Esophagus squamous epithelium (tissue), 5 donors: ENCODE data around the gene CDKAL1. TPM values are rescaled to one million over a fixed set of nuclear protein-coding genes. Genes with fewer than 3 reads are reported as not detected.

ENCODE experiments used
- DNase-seq: peaks from one replicate; lab custom pipeline; 2025; lab: John Stamatoyannopoulos, UW
- H3K27ac ChIP-seq, 4 donors: fragments of 200-600 bp; sonication (generic); one replicate each; pipeline ENCODE4 v1.5.1; 2016 to 2019; ENCODE audit warnings: mild to moderate bottlenecking in 1 of 4
- H3K27me3 ChIP-seq, 4 donors: fragments of 200-600 bp; sonication (generic); 1 replicate in 3 of 4; 2 replicates in 1 of 4; pipeline versions ENCODE4 v1.5.1 to v1.6.0; 2017 to 2021; ENCODE audit warnings: antibody characterized with exemption in 1 of 4
- H3K36me3 ChIP-seq, 3 donors: fragments of 200-600 bp; sonication (generic); one replicate each; pipeline ENCODE4 v1.5.1; 2016 to 2019
- H3K4me1 ChIP-seq, 3 donors: fragments of 200-600 bp; sonication (generic); one replicate each; pipeline ENCODE4 v1.5.1; 2017 to 2019
- H3K4me3 ChIP-seq, 4 donors: fragments of 200-600 bp; sonication (generic); 1 replicate in 3 of 4; 2 replicates in 1 of 4; pipeline ENCODE4 v1.5.1; 2016 to 2019; ENCODE audit warnings: mild to moderate bottlenecking in 2 of 4, moderate library complexity in 1 of 4
- H3K9me3 ChIP-seq, 3 donors: fragments of 200-600 bp; sonication (generic); one replicate each; pipeline ENCODE4 v1.5.1; 2016 to 2019
- CTCF ChIP-seq, 6 experiments: fragments of 450-650 bp in 4 of 6; fragments of 200-600 bp in 2 of 6; sonication (generic) in 2 of 6; IDR thresholded peaks; one replicate each; pipeline ENCODE4 v1.5.1; 2016 to 2019; ENCODE audit warnings: antibody characterized with exemption in 6 of 6, mild to moderate bottlenecking in 4 of 6, moderate library complexity in 4 of 6
- POLR2A ChIP-seq, 4 donors: fragments of 450-650 bp; IDR thresholded peaks; one replicate each; pipeline ENCODE4 v1.6.1; 2017; ENCODE audit warnings: antibody characterized with exemption in 4 of 4, mild to moderate bottlenecking in 4 of 4, moderate library complexity in 3 of 4
- WGBS, 2 donors: methylation state at CpG; one replicate each; pipeline ENCODE4 v1.1.5; 2018; 5-methylcytosine and 5-hydroxymethylcytosine counted together
- intact Hi-C: fragments of 100-400 bp; cut with DNase I; formaldehyde crosslinking; loops from one replicate; pipeline ENCODE4 v1.15.0; 2022
- total RNA-seq, 4 donors: library from RNA; depleted of rRNA; stranded (reverse); fragments of >200 nt; gene quantifications; one replicate each; pipeline ENCODE4 v1.1.0, GENCODE V29; 2016
- donor health status: DM: yes; HTN: yes; CAD: no.

Gene CDKAL1
- total RNA-seq, 4 donors from 2014 or later = 6.5 to 13.0 (median 10.7) TPM

GRCh38 chr6:20900389-20901160 is 366.3 kb downstream of the CDKAL1 start:
- Histone ChIP-seq H3K27me3 (no peaks in the 10 kb centered on the region), H3K4me3 (no peak overlapping the region), H3K4me1 (no peaks in the 10 kb centered on the region), H3K27ac (no peak overlapping the region), H3K36me3 (no peaks in the 10 kb centered on the region), H3K9me3 (no peaks in the 10 kb centered on the region)
- 93 to 94% methylated on average over 7 of the region's 7 CpGs for WGBS, 2 donors
- no peak for TF ChIP-seq CTCF (IDR thresholded peaks at IDR 0.05)
- TF ChIP-seq POLR2A (IDR thresholded peaks at IDR 0.05) = no peak
- no peak for DNase-seq
- intact Hi-C loops = no loop called here

DNA sequence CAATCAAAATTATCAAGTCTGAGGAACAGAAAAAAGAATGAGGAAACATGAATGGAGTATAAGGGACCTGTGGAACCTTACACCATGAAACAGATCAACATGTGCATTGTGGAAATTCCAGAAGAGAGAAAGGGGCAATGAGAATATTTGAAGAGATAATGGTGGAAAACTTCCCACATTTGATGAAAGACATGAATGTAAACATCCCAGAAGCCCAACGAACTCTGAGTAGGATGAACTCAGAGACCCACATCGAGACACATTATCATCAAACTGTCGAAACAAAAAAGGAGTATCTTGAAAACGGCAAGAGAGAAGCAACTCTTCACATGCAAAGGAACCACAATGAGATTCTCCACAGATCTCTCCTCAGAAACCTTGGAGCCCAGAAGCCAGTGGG is 371.1 kb downstream of the CDKAL1 start:
- H3K27ac ChIP-seq = no peak overlapping the region
- TF ChIP-seq POLR2A (IDR thresholded peaks at IDR 0.05) (no peak), CTCF (IDR thresholded peaks at IDR 0.05) (no peak)
- H3K4me1 ChIP-seq = no peaks in the 10 kb centered on the region
- intact Hi-C loops = no loop called here
- H3K27me3 ChIP-seq = no peaks in the 10 kb centered on the region
- WGBS, 2 donors = 72 to 75% methylated on average over 4 of the region's 4 CpGs
- DNase-seq = no peak
- no peaks in the 10 kb centered on the region for H3K36me3 ChIP-seq
- H3K4me3 ChIP-seq = no peak overlapping the region
- H3K9me3 ChIP-seq = no peaks in the 10 kb centered on the region

DNA sequence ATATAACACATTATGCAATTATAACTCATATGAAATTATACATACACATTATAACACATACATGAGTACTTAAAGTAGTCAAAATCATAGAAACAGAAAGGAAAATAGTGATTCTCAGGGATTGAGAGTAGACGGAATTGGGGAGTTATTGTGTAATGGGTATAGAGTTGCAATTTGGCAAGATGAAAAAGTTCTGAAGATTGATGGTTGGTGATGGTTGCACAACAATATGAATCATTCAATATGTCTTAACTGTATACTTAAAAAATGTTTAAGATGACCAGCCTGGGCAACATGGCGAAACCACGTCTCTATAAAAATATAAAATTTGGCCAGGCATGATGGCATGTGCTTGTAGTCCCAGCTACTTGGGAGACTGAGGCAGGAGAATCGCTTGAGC is 372.7 kb downstream of the CDKAL1 start:
- Histone ChIP-seq H3K27me3 (no peaks in the 10 kb centered on the region), H3K4me1 (no peaks in the 10 kb centered on the region), H3K4me3 (no peak overlapping the region), H3K9me3 (no peaks in the 10 kb centered on the region), H3K27ac (no peak overlapping the region), H3K36me3 (no peaks in the 10 kb centered on the region)
- DNase-seq = no peak
- intact Hi-C loops = no loop called here
- WGBS, 2 donors = 50 to 59% methylated on average over 4 of the region's 4 CpGs
- no peak for TF ChIP-seq POLR2A (IDR thresholded peaks at IDR 0.05)
- no peak for TF ChIP-seq CTCF (IDR thresholded peaks at IDR 0.05)

GRCh38 chr6:20907486-20908071 is 373.3 kb downstream of the CDKAL1 start:
- no peaks in the 10 kb centered on the region for H3K27me3 ChIP-seq
- no peaks in the 10 kb centered on the region for H3K4me1 ChIP-seq
- 85 to 89% methylated on average over 7 of the region's 7 CpGs for WGBS, 2 donors
- no peak overlapping the region for H3K27ac ChIP-seq
- intact Hi-C loops = no loop called here
- no peaks in the 10 kb centered on the region for H3K9me3 ChIP-seq
- TF ChIP-seq POLR2A (IDR thresholded peaks at IDR 0.05) = no peak
- TF ChIP-seq CTCF (IDR thresholded peaks at IDR 0.05) = no peak
- DNase-seq = no peak
- H3K36me3 ChIP-seq = no peaks in the 10 kb centered on the region
- H3K4me3 ChIP-seq = no peak overlapping the region

DNA sequence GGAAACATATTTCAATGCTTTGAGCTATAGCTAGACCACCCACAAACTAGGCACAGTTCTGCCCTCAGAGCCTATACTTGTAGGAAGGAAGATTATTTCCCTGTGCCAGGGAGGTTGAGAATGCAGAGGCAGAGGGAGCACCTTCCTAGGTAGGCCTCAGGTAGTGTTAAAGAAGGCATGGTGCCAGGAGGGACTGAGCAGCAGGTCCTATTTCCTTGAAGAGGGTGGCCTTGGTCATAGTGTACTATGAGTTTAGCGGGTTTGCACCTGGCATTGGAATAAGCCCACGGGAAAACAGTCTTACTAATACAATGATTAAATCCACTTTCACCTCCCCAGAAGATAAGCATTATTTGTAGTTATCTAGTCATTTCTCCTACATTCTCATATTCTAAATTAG is 375.4 kb downstream of the CDKAL1 start:
- Histone ChIP-seq H3K27me3 (no peaks in the 10 kb centered on the region), H3K4me1 (no peaks in the 10 kb centered on the region), H3K4me3 (no peak overlapping the region), H3K36me3 (no peaks in the 10 kb centered on the region), H3K9me3 (peaks cover 0 to 10% (median 0%) of the 10 kb centered on the region in 3 donors), H3K27ac (no peak overlapping the region)
- DNase-seq = no peak
- TF ChIP-seq CTCF (IDR thresholded peaks at IDR 0.05) (no peak), POLR2A (IDR thresholded peaks at IDR 0.05) (no peak)
- intact Hi-C loops = no loop called here
- 79 to 90% methylated on average over 2 of the region's 2 CpGs for WGBS, 2 donors
